ENCODE measurements around the gene MAP2K2. TPM values are rescaled to one million over a fixed set of nuclear protein-coding genes. Genes with fewer than 3 reads are reported as not detected.

Gene MAP2K2
- total RNA-seq, 3 donors from 2014 or later, result 173 to 221 (median 192) TPM

DNA sequence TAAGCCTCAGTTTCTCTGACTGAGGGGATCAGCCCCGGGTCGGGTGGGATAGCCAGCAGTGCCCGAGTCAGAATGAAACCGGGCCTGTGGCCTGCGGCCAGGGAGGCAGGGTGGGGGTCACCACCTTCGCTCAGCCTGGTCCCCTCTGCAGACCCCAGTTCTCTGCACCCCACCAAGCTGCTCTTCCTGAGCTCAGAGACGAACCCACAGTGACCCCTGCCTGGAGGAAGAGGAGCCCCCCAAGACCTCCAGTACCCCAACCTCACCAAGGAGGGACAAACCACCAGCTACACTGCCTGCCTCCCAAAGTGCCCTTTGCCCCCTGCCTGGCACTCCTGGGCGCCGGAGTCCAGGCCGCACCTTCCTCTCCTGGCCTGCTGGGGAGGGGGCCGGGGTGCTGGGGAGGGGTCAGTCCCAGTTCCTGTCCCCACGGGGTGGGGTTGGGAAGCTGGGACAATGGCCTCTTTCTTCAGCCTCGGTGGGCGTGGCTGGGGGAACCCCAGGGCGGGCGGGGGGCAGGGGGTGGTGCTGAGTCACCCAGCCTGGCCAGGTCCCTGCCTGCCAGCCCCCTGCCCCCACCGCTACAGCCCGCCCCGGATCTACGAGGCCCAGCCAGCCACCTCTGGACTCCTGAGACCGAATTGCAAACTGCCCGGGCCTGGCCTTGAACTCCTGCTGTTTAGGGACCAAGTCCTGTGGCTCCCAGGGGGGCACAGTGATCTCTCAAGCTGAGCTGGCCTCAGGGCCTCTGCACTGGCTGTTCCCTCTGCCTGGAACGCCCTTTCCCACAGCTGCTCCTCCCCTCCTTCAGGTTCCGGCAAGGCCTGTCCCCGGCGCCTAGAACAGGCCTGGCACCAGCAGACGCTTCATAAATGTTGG, 71.6 kb downstream of the MAP2K2 start:
- Histone ChIP-seq H3K36me3 (ENCODE audit: low read depth) (peaks cover 12% of the 10 kb centered on the region), H3K4me1 (ENCODE audit: low read depth) (peaks cover 54% of the 10 kb centered on the region), H3K4me3 (no peak overlapping the region), H3K9me3 (no peaks in the 10 kb centered on the region)
- intact Hi-C loops (cut with DNase I, micrococcal nuclease), result no loop called here
- ATAC-seq, result peak; percentile 75
- TF ChIP-seq, protein P1, sequence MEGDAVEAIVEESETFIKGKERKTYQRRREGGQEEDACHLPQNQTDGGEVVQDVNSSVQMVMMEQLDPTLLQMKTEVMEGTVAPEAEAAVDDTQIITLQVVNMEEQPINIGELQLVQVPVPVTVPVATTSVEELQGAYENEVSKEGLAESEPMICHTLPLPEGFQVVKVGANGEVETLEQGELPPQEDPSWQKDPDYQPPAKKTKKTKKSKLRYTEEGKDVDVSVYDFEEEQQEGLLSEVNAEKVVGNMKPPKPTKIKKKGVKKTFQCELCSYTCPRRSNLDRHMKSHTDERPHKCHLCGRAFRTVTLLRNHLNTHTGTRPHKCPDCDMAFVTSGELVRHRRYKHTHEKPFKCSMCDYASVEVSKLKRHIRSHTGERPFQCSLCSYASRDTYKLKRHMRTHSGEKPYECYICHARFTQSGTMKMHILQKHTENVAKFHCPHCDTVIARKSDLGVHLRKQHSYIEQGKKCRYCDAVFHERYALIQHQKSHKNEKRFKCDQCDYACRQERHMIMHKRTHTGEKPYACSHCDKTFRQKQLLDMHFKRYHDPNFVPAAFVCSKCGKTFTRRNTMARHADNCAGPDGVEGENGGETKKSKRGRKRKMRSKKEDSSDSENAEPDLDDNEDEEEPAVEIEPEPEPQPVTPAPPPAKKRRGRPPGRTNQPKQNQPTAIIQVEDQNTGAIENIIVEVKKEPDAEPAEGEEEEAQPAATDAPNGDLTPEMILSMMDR (IDR thresholded peaks at IDR 0.05), result no peak
- DNase-seq, result peak; percentile 91 to 95 (median 93)

DNA sequence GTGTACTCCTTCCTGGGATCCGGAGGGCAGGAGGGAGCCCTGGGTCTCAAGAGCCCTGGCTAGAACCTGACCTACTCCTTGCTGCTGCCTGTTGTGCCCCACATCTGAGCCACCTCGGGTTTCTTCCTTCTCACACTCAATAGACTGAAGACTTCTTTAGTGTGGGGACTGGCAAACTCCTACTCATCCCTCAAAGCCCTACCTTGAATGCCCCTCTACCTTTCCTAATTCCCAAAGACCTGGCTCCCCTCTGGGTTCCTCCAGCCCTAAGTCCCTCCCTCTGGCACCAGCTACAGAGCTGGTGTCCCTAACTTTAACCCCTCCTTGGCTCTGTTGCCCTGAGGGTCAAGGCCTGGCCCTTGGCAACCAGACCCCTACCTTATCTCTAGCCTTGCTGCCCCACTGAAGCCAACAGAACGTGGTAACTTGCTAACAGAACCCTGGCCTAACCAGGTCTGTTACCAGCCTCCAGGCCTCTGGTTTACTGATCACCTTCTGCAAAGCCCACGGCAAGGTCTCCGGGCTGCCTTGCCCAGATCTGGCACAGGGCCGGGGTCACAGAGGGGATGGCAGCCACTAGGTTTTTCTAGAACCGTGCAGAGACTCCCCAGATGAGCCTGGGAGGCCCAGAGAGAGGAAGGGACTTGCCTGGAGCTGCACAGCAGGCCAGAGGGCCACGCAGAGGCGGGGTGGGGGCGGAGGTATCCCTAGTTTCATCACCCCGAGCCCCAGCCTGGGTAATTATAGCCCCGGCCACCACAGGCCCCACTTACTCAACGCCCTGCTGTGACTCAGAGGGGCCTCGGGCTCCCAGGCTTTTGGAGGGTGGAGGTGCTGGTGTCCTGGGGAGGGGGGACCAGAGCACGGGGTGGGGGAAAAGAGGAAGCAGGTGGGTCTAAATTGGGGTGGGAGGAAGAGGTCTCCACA, 72.5 kb downstream of the MAP2K2 start:
- Histone ChIP-seq H3K4me3 (no peak overlapping the region), H3K9me3 (no peaks in the 10 kb centered on the region), H3K4me1 (ENCODE audit: low read depth) (peaks cover 54% of the 10 kb centered on the region), H3K36me3 (ENCODE audit: low read depth) (peaks cover 12% of the 10 kb centered on the region)
- TF ChIP-seq, protein P1 (IDR thresholded peaks at IDR 0.05), result no peak
- DNase-seq (peak in 2 of 3 donors; percentile 66 to 73), ATAC-seq (peak; percentile 3)
- intact Hi-C loops (cut with DNase I, micrococcal nuclease), result no loop called here

DNA sequence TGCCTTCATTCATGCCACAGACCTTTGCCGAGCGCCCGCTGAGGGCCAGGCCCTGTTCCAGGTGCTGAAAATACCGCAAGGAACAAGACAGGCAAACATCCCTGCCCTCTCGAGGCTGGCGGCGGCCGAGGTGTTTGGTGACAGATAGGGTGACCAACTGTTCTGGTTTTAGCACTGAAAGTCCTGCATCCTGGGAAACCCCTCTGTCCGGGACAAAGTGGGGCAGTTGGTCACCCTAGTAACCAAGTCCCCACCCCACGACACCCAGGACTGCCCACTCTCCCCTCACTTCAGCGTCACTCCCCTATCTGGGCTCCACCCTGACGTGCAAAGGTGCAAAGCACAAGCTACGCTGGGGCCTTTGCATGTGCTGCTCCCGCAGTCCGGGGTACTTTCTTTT, 74.5 kb downstream of the MAP2K2 start:
- intact Hi-C loops (cut with DNase I, micrococcal nuclease), result loop anchor here in 1 of 2 donors (10.0 kb wide), 1 partner anchor 55 kb away; no protein-coding TSS in a partner anchor
- DNase-seq, result peak in 2 of 3 donors; percentile 44 to 56
- H3K36me3 ChIP-seq (ENCODE audit: low read depth), result peaks cover 12% of the 10 kb centered on the region
- peaks cover 46% of the 10 kb centered on the region for H3K4me1 ChIP-seq (ENCODE audit: low read depth)
- H3K4me3 ChIP-seq, result no peak overlapping the region
- ATAC-seq, result no peak
- TF ChIP-seq, protein P1 (IDR thresholded peaks at IDR 0.05), result no peak
- no peaks in the 10 kb centered on the region for H3K9me3 ChIP-seq

DNA sequence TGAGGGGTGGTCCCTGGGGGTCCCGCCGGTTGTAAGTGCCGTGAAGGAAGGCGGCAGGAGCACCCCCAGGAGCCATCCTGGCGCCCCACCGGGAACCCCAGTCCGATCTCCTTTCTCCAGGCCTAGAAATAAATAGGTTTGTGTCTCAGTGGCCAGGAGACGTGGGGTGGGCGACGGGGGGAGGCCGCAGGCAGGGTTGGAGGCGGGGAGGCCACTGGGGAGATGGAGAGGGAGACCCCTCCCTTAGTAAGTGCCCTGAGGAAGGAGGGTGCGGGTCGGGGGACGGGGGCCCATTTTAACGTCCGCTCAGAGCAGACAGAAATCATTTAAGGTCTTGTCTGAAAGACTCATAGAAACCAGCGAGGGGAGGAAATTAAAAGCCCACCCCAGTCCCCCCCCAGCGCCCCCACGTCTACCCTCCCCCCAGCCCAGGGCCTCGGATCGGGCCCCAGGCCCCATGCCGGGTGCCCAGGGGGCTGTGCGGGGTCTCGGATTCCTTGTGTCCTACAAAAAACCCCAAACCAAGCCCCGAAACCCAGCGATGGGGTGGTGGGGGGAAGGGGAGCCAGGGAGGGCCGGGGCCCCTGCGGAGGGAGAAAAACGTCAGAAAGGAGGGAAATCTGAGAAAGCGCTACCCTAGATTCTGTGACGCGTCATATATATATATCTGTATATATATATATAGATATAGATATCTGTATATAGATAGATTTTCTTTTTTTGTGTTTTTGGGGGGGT, 76.8 kb downstream of the MAP2K2 start:
- DNase-seq, result no peak
- H3K4me1 ChIP-seq (ENCODE audit: low read depth), result peaks cover 30% of the 10 kb centered on the region
- no peak overlapping the region for H3K4me3 ChIP-seq
- peaks cover 6% of the 10 kb centered on the region for H3K36me3 ChIP-seq (ENCODE audit: low read depth)
- intact Hi-C loops (cut with DNase I, micrococcal nuclease), result loop anchor here in 1 of 2 donors (10.0 kb wide), 1 partner anchor 52 kb away; no protein-coding TSS in a partner anchor
- TF ChIP-seq, protein P1 (IDR thresholded peaks at IDR 0.05), result no peak
- ATAC-seq, result no peak
- H3K9me3 ChIP-seq, result no peaks in the 10 kb centered on the region

DNA sequence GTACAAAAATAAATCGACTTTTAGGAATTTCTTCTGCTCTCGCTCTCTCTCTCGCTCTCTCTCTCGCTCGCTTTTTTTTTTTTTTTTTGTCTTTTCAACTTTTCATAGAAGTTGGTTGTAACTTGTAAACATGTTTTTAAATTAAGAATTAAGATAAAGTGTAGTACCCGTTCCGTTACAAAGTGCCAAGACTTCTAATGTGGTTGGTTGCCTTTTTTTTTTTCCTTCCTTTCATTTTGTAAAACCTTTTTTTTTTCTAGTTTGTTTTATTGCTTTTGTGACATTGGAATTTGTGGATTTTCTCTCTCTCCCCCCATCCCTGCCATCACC, 77.6 kb downstream of the MAP2K2 start:
- no peak overlapping the region for H3K4me3 ChIP-seq
- intact Hi-C loops (cut with DNase I, micrococcal nuclease), result loop anchor here in 1 of 2 donors (10.0 kb wide), 1 partner anchor 52 kb away; no protein-coding TSS in a partner anchor
- no peaks in the 10 kb centered on the region for H3K9me3 ChIP-seq
- DNase-seq, result no peak
- TF ChIP-seq, protein P1 (IDR thresholded peaks at IDR 0.05), result no peak
- H3K36me3 ChIP-seq (ENCODE audit: low read depth), result peaks cover 6% of the 10 kb centered on the region
- peaks cover 23% of the 10 kb centered on the region for H3K4me1 ChIP-seq (ENCODE audit: low read depth)
- no peak for ATAC-seq

All from mucosa of descending colon (tissue), 3 donors.